ENCODE results near the gene MEI1. TPM values are rescaled to one million over a fixed set of nuclear protein-coding genes. Genes with fewer than 3 reads are reported as not detected.

MEI1 gene
- total RNA-seq, 1 experiment from 2014 or later: 0.18 TPM

- ATAC-seq (no peak), DNase-seq (ENCODE audit: low read depth, low spot score) (no peak)
- Histone ChIP-seq H3K9me3 (ENCODE audit: control insufficient read depth, insufficient read depth, low read depth, low read length) (no peaks in the 10 kb centered on the region), H3K4me3 (ENCODE audit: low read depth in 2 of 2, low read length in 2 of 2) (peak overlapping the region; percentile 73 to 79), H3K27me3 (ENCODE audit: control insufficient read depth, insufficient read depth, low read length) (no peaks in the 10 kb centered on the region), H3K27ac (ENCODE audit: low read length) (peak overlapping the region; percentile 90), H3K4me1 (ENCODE audit: control insufficient read depth, insufficient read depth, low read length) (peaks cover 14% of the 10 kb centered on the region), H3K36me3 (ENCODE audit: control insufficient read depth, insufficient read depth, low read length) (no peaks in the 10 kb centered on the region; the same call in 1 of the 2 replicates)
- intact Hi-C loops (cut with micrococcal nuclease; ENCODE audit: unreplicated experiment): no loop called here
- BruUV-seq (replicated peaks): no TSS peak
- in situ Hi-C loops (cut with HindIII; ENCODE audit: low pct_unique_long_range_greater_than_20kb, low sequenced_read_pairs): no loop called here
- ChIA-PET POLR2A (no interaction called here), CTCF (no interaction called here)
- TF ChIP-seq, protein P1, sequence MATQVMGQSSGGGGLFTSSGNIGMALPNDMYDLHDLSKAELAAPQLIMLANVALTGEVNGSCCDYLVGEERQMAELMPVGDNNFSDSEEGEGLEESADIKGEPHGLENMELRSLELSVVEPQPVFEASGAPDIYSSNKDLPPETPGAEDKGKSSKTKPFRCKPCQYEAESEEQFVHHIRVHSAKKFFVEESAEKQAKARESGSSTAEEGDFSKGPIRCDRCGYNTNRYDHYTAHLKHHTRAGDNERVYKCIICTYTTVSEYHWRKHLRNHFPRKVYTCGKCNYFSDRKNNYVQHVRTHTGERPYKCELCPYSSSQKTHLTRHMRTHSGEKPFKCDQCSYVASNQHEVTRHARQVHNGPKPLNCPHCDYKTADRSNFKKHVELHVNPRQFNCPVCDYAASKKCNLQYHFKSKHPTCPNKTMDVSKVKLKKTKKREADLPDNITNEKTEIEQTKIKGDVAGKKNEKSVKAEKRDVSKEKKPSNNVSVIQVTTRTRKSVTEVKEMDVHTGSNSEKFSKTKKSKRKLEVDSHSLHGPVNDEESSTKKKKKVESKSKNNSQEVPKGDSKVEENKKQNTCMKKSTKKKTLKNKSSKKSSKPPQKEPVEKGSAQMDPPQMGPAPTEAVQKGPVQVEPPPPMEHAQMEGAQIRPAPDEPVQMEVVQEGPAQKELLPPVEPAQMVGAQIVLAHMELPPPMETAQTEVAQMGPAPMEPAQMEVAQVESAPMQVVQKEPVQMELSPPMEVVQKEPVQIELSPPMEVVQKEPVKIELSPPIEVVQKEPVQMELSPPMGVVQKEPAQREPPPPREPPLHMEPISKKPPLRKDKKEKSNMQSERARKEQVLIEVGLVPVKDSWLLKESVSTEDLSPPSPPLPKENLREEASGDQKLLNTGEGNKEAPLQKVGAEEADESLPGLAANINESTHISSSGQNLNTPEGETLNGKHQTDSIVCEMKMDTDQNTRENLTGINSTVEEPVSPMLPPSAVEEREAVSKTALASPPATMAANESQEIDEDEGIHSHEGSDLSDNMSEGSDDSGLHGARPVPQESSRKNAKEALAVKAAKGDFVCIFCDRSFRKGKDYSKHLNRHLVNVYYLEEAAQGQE (IDR thresholded peaks at IDR 0.05; ENCODE audit: insufficient read depth in 1 of 2, low read depth in 2 of 2, low read length in 1 of 2): no peak
- TF ChIP-seq SIN3A (IDR thresholded peaks at IDR 0.05; ENCODE audit: borderline replicate concordance, insufficient read depth, low read depth, low read length): no peak
- no peak for TF ChIP-seq CTCF (IDR thresholded peaks at IDR 0.05)
- no peak for TF ChIP-seq POLR2AphosphoS5 (IDR thresholded peaks at IDR 0.05; ENCODE audit: low read depth, low read length)
- no peak for TF ChIP-seq TCF7L2 (IDR thresholded peaks at IDR 0.05; ENCODE audit: low read depth, low read length)
Observed at GRCh38 chr22:41801886-41802285, 102.6 kb downstream of the MEI1 start.

GRCh38 chr22:41805639-41806038 lies 106.3 kb downstream of the MEI1 start:
- no TSS peak for BruUV-seq (replicated peaks)
- H3K4me3 ChIP-seq (ENCODE audit: low read depth in 2 of 2, low read length in 2 of 2): no peak overlapping the region
- H3K4me1 ChIP-seq (ENCODE audit: control insufficient read depth, insufficient read depth, low read length): peaks cover 5% of the 10 kb centered on the region
- ChIA-PET CTCF (no interaction called here), POLR2A (interaction anchor here (0.6 kb wide), 1 partner anchor 12 kb away, joined by 4 read pairs; no protein-coding TSS in a partner anchor)
- H3K36me3 ChIP-seq (ENCODE audit: control insufficient read depth, insufficient read depth, low read length): no peaks in the 10 kb centered on the region; the same call in 1 of the 2 replicates
- H3K27me3 ChIP-seq (ENCODE audit: control insufficient read depth, insufficient read depth, low read length): no peaks in the 10 kb centered on the region
- no peak for TF ChIP-seq CTCF (IDR thresholded peaks at IDR 0.05)
- TF ChIP-seq TCF7L2 (IDR thresholded peaks at IDR 0.05; ENCODE audit: low read depth, low read length): no peak
- TF ChIP-seq, protein P1 (IDR thresholded peaks at IDR 0.05; ENCODE audit: insufficient read depth in 1 of 2, low read depth in 2 of 2, low read length in 1 of 2): no peak
- TF ChIP-seq POLR2AphosphoS5 (IDR thresholded peaks at IDR 0.05; ENCODE audit: low read depth, low read length): no peak
- no peak for TF ChIP-seq SIN3A (IDR thresholded peaks at IDR 0.05; ENCODE audit: borderline replicate concordance, insufficient read depth, low read depth, low read length)
- in situ Hi-C loops (cut with HindIII; ENCODE audit: low pct_unique_long_range_greater_than_20kb, low sequenced_read_pairs): no loop called here
- H3K9me3 ChIP-seq (ENCODE audit: control insufficient read depth, insufficient read depth, low read depth, low read length): no peaks in the 10 kb centered on the region
- no peak for ATAC-seq
- DNase-seq (ENCODE audit: low read depth, low spot score): no peak
- no peak overlapping the region for H3K27ac ChIP-seq (ENCODE audit: low read length)
- intact Hi-C loops (cut with micrococcal nuclease; ENCODE audit: unreplicated experiment): no loop called here

All from Panc1 (cell line).